ENCODE measurements around the gene MYO15A. TPM values are rescaled to one million over a fixed set of nuclear protein-coding genes. Genes with fewer than 3 reads are reported as not detected.

Gene MYO15A
- total RNA-seq, 1 experiment from 2014 or later = 2.8 TPM

- Histone ChIP-seq H3K27ac (ENCODE audit: low read depth, low read length) (peak overlapping the region; percentile 99), H3K79me2 (ENCODE audit: insufficient read depth, low read length) (peaks cover 33% of the 10 kb centered on the region), H3K4me1 (ENCODE audit: control insufficient read depth in 1 of 2, insufficient read depth in 2 of 2, low read length in 2 of 2) (peaks cover 18 to 39% of the 10 kb centered on the region in 2 experiments), H4K20me1 (ENCODE audit: insufficient read depth) (no peaks in the 10 kb centered on the region), H3K9ac (ENCODE audit: low read length) (peak overlapping the region; percentile 87), H3K9me2 (ENCODE audit: insufficient read depth) (no peaks in the 10 kb centered on the region), H3K36me3 (ENCODE audit: control insufficient read depth in 1 of 2, insufficient read depth in 2 of 2, low read length in 2 of 2) (peaks cover 6 to 9% of the 10 kb centered on the region in 2 experiments; a peak in 2 of 4 replicates), H3K4me3 (replicated peaks in 1 of 2; ENCODE audit: low read depth in 1 of 2, low read length in 2 of 2) (peak overlapping the region; percentile 79 to 80), H3K4me2 (ENCODE audit: low read length) (peak overlapping the region; percentile 94), H3K9me3 (ENCODE audit: control insufficient read depth in 1 of 2, insufficient read depth in 1 of 2, low read depth in 1 of 2, low read length in 2 of 2) (no peaks in the 10 kb centered on the region), H3K27me3 (ENCODE audit: insufficient read depth, low read length) (no peaks in the 10 kb centered on the region), H2AFZ (ENCODE audit: low read depth, low read length, poor library complexity, severe bottlenecking) (peak overlapping the region; percentile 79)
- CTCF ChIA-PET = interaction anchor here (1.5 to 2.1 kb wide), 3 partner anchors 24 to 36 kb away, joined by 3 to 7 read pairs (median 6); no protein-coding TSS in a partner anchor
- DNase-seq (ENCODE audit: low read depth, low spot score) (no peak), ATAC-seq (peak; percentile 3)
- POLR2A ChIA-PET = interaction anchor here (1.0 to 1.3 kb wide), 3 partner anchors 12 to 346 kb away, joined by 3 read pairs; no protein-coding TSS in a partner anchor
- RAD21 ChIA-PET (ENCODE audit: low non-redundant PET in 1 of 2, low total read pairs in 2 of 2, uncharacterized antibody in 2 of 2, unreplicated experiment in 2 of 2) = no interaction called here
- BruUV-seq (replicated peaks) = TSS peak; percentile 90
- TF ChIP-seq POLR2A (IDR thresholded peaks at IDR 0.05; ENCODE audit: borderline replicate concordance, extremely low read depth, insufficient read depth, insufficient read length) = no peak
- TF ChIP-seq ZBTB33 (IDR thresholded peaks at IDR 0.05; ENCODE audit: extremely low read depth, insufficient replicate concordance, low read length) = no peak
- TF ChIP-seq, protein P1, sequence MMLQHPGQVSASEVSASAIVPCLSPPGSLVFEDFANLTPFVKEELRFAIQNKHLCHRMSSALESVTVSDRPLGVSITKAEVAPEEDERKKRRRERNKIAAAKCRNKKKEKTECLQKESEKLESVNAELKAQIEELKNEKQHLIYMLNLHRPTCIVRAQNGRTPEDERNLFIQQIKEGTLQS (IDR thresholded peaks at IDR 0.05) = no peak
- TF ChIP-seq JUND (IDR thresholded peaks at IDR 0.05) = no peak
- TF ChIP-seq POLR2AphosphoS5 (IDR thresholded peaks at IDR 0.05; ENCODE audit: low read depth, low read length) = no peak
- no peak for TF ChIP-seq ELF1 (IDR thresholded peaks at IDR 0.05; ENCODE audit: borderline replicate concordance, low read depth)
- intact Hi-C loops (cut with micrococcal nuclease) = no loop called here
These were observed 73.8 kb downstream of the MYO15A start for GRCh38 chr17:18182110-18182977.

Data from HCT116 (cell line).